ENCODE measurements around the gene DAPK2. TPM values are rescaled to one million over a fixed set of nuclear protein-coding genes. Genes with fewer than 3 reads are reported as not detected.

The DAPK2 gene
- total and polyA plus RNA-seq, 2 of the 13 experiments (the other 11 are each of a cell fraction or from before 2014, with no cell fraction given) = 0.33 to 0.63 TPM

DNA sequence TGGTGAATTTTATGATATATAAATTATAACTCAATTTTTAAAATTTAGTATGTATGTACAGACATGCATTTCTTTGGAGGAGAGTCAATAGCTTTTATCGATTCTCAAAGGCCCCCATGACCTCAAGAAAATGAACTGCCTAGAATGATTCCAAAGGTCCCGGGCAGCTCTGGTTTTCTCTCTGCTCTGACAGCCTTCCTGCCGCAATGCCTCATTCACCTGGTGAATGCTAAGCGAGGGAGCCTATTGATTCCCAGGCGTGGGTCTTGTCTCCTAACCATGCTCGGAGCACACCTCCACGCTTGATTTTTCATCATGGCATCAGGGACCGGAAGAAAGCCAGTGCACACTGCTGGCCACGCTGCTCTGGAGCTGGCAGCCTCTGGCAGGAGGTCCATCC lies 132.9 kb downstream of the DAPK2 start:
- TF ChIP-seq ZNF572 (CRISPR knock-in tag; IDR thresholded peaks at IDR 0.05) (no peak), CCDC6 (CRISPR knock-in tag; IDR thresholded peaks at IDR 0.05) (no peak), KAT2B (IDR thresholded peaks at IDR 0.05; ENCODE audit: borderline replicate concordance, low read depth, low read length) (peak; percentile 30; the same call in 1 of the 2 replicates)
- TF ChIP-seq, protein P1, sequence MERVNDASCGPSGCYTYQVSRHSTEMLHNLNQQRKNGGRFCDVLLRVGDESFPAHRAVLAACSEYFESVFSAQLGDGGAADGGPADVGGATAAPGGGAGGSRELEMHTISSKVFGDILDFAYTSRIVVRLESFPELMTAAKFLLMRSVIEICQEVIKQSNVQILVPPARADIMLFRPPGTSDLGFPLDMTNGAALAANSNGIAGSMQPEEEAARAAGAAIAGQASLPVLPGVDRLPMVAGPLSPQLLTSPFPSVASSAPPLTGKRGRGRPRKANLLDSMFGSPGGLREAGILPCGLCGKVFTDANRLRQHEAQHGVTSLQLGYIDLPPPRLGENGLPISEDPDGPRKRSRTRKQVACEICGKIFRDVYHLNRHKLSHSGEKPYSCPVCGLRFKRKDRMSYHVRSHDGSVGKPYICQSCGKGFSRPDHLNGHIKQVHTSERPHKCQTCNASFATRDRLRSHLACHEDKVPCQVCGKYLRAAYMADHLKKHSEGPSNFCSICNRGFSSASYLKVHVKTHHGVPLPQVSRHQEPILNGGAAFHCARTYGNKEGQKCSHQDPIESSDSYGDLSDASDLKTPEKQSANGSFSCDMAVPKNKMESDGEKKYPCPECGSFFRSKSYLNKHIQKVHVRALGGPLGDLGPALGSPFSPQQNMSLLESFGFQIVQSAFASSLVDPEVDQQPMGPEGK (CRISPR knock-in tag; IDR thresholded peaks at IDR 0.05) = no peak
- TF ChIP-seq, protein P2, sequence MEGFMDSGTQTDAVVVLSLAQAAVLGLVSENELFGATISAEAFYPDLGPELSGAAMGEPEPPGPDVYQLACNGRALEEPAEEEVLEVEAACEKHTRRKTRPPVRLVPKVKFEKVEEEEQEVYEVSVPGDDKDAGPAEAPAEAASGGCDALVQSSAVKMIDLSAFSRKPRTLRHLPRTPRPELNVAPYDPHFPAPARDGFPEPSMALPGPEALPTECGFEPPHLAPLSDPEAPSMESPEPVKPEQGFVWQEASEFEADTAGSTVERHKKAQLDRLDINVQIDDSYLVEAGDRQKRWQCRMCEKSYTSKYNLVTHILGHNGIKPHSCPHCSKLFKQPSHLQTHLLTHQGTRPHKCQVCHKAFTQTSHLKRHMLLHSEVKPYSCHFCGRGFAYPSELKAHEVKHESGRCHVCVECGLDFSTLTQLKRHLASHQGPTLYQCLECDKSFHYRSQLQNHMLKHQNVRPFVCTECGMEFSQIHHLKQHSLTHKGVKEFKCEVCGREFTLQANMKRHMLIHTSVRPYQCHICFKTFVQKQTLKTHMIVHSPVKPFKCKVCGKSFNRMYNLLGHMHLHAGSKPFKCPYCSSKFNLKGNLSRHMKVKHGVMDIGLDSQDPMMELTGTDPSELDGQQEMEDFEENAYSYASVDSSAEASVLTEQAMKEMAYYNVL (CRISPR knock-in tag; IDR thresholded peaks at IDR 0.05; ENCODE audit: borderline replicate concordance) = no peak
- Histone ChIP-seq H3K36me3 (replicated peaks in 1 of 2; ENCODE audit: control insufficient read depth in 1 of 2, insufficient read depth in 2 of 2, low read length in 2 of 2) (no peaks in the 10 kb centered on the region), H3K4me1 (ENCODE audit: insufficient read depth, low read length) (peaks cover 42% of the 10 kb centered on the region), H3K9ac (ENCODE audit: insufficient read depth, low read depth, low read length) (no peak overlapping the region), H3K27ac (ENCODE audit: extremely low read length, insufficient read depth, low read length) (no peak overlapping the region), H3K27me3 (ENCODE audit: control insufficient read depth in 1 of 2, insufficient read depth in 2 of 2, low read length in 2 of 2) (peaks cover 5 to 7% of the 10 kb centered on the region in 2 experiments; a peak in 3 of 5 replicates), H3K9me3 (ENCODE audit: low read length) (no peaks in the 10 kb centered on the region), H3K4me2 (ENCODE audit: low read depth, low read length) (no peak overlapping the region), H3K79me2 (ENCODE audit: insufficient read depth, low read length) (no peaks in the 10 kb centered on the region), H3K4me3 (replicated peaks in 1 of 3; ENCODE audit: insufficient read depth in 1 of 3, low read depth in 2 of 3, low read length in 3 of 3) (no peak overlapping the region), H4K20me1 (ENCODE audit: insufficient read depth, low read length) (no peaks in the 10 kb centered on the region), H2AFZ (ENCODE audit: low read length) (no peak overlapping the region)
- no TSS peak for BruUV-seq (replicated peaks)
- 27% methylated on average over 7 of the region's 9 CpGs for WGBS (ENCODE audit: low lambda C conversion rate)
- FAIRE-seq (no peak), ATAC-seq (no peak), DNase-seq (ENCODE audit: low spot score) (no peak)
- POLR2A ChIA-PET = no interaction called here
- CTCF ChIA-PET (ENCODE audit: low intra/inter-chr PET ratio, low total read pairs) = no interaction called here
- intact Hi-C loops (cut with micrococcal nuclease; ENCODE audit: unreplicated experiment) = no loop called here
- in situ Hi-C loops (cut with HindIII; ENCODE audit: extremely low pct_ligation_motif_present, low pct_unique_long_range_greater_than_20kb) = no loop called here

All from HepG2 (cell line).